IMR-90 (cell line): ENCODE data around the gene B4GALT1. TPM values are rescaled to one million over a fixed set of nuclear protein-coding genes. Genes with fewer than 3 reads are reported as not detected.

Experiments
- ATAC-seq: fragments of 200-7000 bp; cut with Tn5 transposase; 2 replicates; pipeline ENCODE4 v1.9.1; 2020; ENCODE audit warnings: low read depth, mild to moderate bottlenecking, moderate library complexity
- BruUV-seq: library from RNA; stranded (reverse); fragments of 400-500 nt; replicated peaks from 2 replicates; lab custom pipeline; 2021; lab: Mats Ljungman, UMichigan
- CTCF ChIA-PET: fragments of 300-600 bp; formaldehyde crosslinking; extraction: SDS; loops from one replicate; lab custom pipeline; 2021; ENCODE audit warnings: antibody characterized with exemption; lab: Yijun Ruan, JAX
- POLR2A ChIA-PET: fragments of 300-600 bp; sonication (Branson Sonifier 250); formaldehyde crosslinking; loops from one replicate; lab custom pipeline; 2022; ENCODE audit warnings: antibody characterized with exemption; ENCODE audit not compliant: unreplicated experiment; lab: Charles Lee
- DNase-seq: peaks from one replicate; pipeline ENCODE4 v3.0.0; 2013
- H2AFZ ChIP-seq: replicated peaks from 2 replicates; pipeline ENCODE3; 2013; ENCODE audit warnings: low read length, mild to moderate bottlenecking; ENCODE audit not compliant: poor library complexity
- H2AK5ac ChIP-seq: 2 replicates; pipeline ENCODE4 v1.6.1; 2013; ENCODE audit warnings: low read depth, low read length, inconsistent platforms
- H2AK9ac ChIP-seq: replicated peaks from 2 replicates; pipeline ENCODE3; 2013; ENCODE audit warnings: mild to moderate bottlenecking, low read depth, low read length, moderate library complexity; ENCODE audit not compliant: poor library complexity
- H2BK120ac ChIP-seq: 2 replicates; pipeline ENCODE4 v1.6.1; 2013; ENCODE audit warnings: low read depth, low read length, inconsistent platforms
- H2BK15ac ChIP-seq: 3 replicates; pipeline ENCODE4 v1.6.1; 2013; ENCODE audit warnings: low read depth, low read length, inconsistent platforms
- H2BK20ac ChIP-seq: 2 replicates; pipeline ENCODE4 v1.6.1; 2013; ENCODE audit warnings: low read depth, mild to moderate bottlenecking, inconsistent platforms, low read length, moderate library complexity
- H2BK5ac ChIP-seq: 2 replicates; pipeline ENCODE4 v1.6.1; 2013; ENCODE audit warnings: mild to moderate bottlenecking, low read depth, low read length, inconsistent platforms; ENCODE audit not compliant: poor library complexity, severe bottlenecking
- H3K14ac ChIP-seq: replicated peaks from 2 replicates; pipeline ENCODE4 v1.6.1; 2013; ENCODE audit warnings: low read depth, low read length, inconsistent platforms
- H3K18ac ChIP-seq: 2 replicates; pipeline ENCODE4 v1.6.1; 2013; ENCODE audit warnings: low read depth, low read length, control low read depth
- H3K23ac ChIP-seq: 2 replicates; pipeline ENCODE4 v1.6.1; 2013; ENCODE audit warnings: low read depth, low read length, inconsistent platforms
- H3K27ac ChIP-seq: 2 replicates; pipeline ENCODE4 v1.5.1; 2013; ENCODE audit warnings: mild to moderate bottlenecking, control low read depth, low read length; ENCODE audit not compliant: insufficient read depth
- H3K27me3 ChIP-seq: 2 replicates; pipeline ENCODE4 v1.6.1; 2013; ENCODE audit warnings: low read length; ENCODE audit not compliant: control insufficient read depth, insufficient read depth
- H3K36me3 ChIP-seq: 2 replicates; pipeline ENCODE4 v1.6.1; 2013; ENCODE audit warnings: low read length, mixed read lengths; ENCODE audit not compliant: control insufficient read depth, insufficient read depth
- H3K4ac ChIP-seq: 2 replicates; pipeline ENCODE4 v1.6.1; 2013; ENCODE audit warnings: low read depth, low read length, inconsistent platforms
- H3K4me1 ChIP-seq: 2 replicates; pipeline ENCODE4 v1.6.1; 2013; ENCODE audit warnings: low read length, mixed read lengths; ENCODE audit not compliant: control insufficient read depth, insufficient read depth
- H3K4me2 ChIP-seq: 2 replicates; pipeline ENCODE4 v1.6.1; 2013; ENCODE audit warnings: low read depth, mild to moderate bottlenecking, control low read depth, low read length, moderate library complexity
- H3K4me3 ChIP-seq: 2 replicates; pipeline ENCODE4 v1.5.1; 2013; ENCODE audit warnings: low read depth, mild to moderate bottlenecking, control low read depth, low read length, moderate library complexity; ENCODE audit not compliant: insufficient read depth
- H3K56ac ChIP-seq: 2 replicates; pipeline ENCODE4 v1.6.1; 2013; ENCODE audit warnings: low read length, inconsistent platforms; ENCODE audit not compliant: insufficient read depth; ENCODE audit errors: extremely low read depth
- H3K79me1 ChIP-seq, 2 experiments: 2 replicates each; pipeline ENCODE4 v1.6.1; 2013; ENCODE audit warnings: low read length in 2 of 2, inconsistent platforms in 1 of 2, low read depth in 1 of 2
- H3K9ac ChIP-seq: 2 replicates; pipeline ENCODE4 v1.6.1; 2013; ENCODE audit warnings: low read depth, low read length, control low read depth
- H3K9me1 ChIP-seq: 2 replicates; pipeline ENCODE4 v1.6.1; 2013; ENCODE audit warnings: low read length, inconsistent platforms; ENCODE audit not compliant: insufficient read depth
- H3K9me3 ChIP-seq: 2 replicates; pipeline ENCODE4 v1.6.1; 2013; ENCODE audit warnings: low read length; ENCODE audit not compliant: control insufficient read depth, insufficient read depth
- H4K20me1 ChIP-seq: 2 replicates; pipeline ENCODE4 v1.6.1; 2013; ENCODE audit warnings: low read length, inconsistent platforms; ENCODE audit not compliant: insufficient read depth
- H4K5ac ChIP-seq: 2 replicates; pipeline ENCODE4 v1.6.1; 2013; ENCODE audit warnings: mild to moderate bottlenecking, low read depth, low read length, control low read depth
- H4K8ac ChIP-seq, 2 experiments: 2 replicates each; pipeline ENCODE4 v1.6.1; 2013; ENCODE audit warnings: low read depth in 2 of 2, low read length in 2 of 2, control low read depth in 1 of 2, inconsistent platforms in 1 of 2
- H4K91ac ChIP-seq: 2 replicates; pipeline ENCODE4 v1.6.1; 2013; ENCODE audit warnings: low read depth, low read length, inconsistent platforms; ENCODE audit not compliant: insufficient read depth
- BHLHE40 ChIP-seq: fragments of 150-350 bp; IDR thresholded peaks from 2 replicates; pipeline ENCODE4 v1.6.1; 2016; ENCODE audit warnings: mild to moderate bottlenecking, low read depth, low read length
- CEBPB ChIP-seq: IDR thresholded peaks from 2 replicates; pipeline ENCODE4 v1.6.1; 2012; ENCODE audit warnings: low read depth, low read length, improper control_type of control experiment
- POLR2A ChIP-seq: IDR thresholded peaks from 2 replicates; pipeline ENCODE4 v1.6.1; 2012; ENCODE audit warnings: mild to moderate bottlenecking, low read depth, low read length
- SMC3 ChIP-seq: fragments of 150-350 bp; IDR thresholded peaks from 2 replicates; pipeline ENCODE4 v1.6.1; 2016; ENCODE audit warnings: low read depth, mild to moderate bottlenecking, antibody characterized with exemption, low read length, moderate library complexity
- WGBS, 2 experiments: methylation state at CpG; one replicate each; pipeline versions ENCODE4 v1.1.5 to v1.1.7; 2013; ENCODE audit warnings: missing lambda C conversion rate in 2 of 2; ENCODE audit not compliant: insufficient read length in 1 of 2; ENCODE audit errors: extremely low coverage in 2 of 2; 5-methylcytosine and 5-hydroxymethylcytosine counted together
- dilution Hi-C: fragments of 300-500 bp; cut with HindIII; formaldehyde crosslinking; loops from one replicate; pipeline ENCODE4 v1.14.3; 2018; ENCODE audit warnings: low sequenced_read_pairs; ENCODE audit not compliant: unreplicated experiment
- in situ Hi-C: fragments of 300-500 bp; cut with MboI; formaldehyde crosslinking; loops from 3 replicates; pipeline ENCODE4 v1.14.3; 2019; ENCODE audit warnings: low sequenced_read_pairs, inconsistent platforms, mixed read lengths
- intact Hi-C: fragments of 100-400 bp; cut with micrococcal nuclease; formaldehyde crosslinking; loops from 2 replicates; pipeline ENCODE4 v1.10.0; 2022
- polyA plus RNA-seq, 3 experiments: library from polyadenylated mRNA; depleted of rRNA; stranded (reverse); fragments of >200 nt; gene quantifications; 2 replicates each; pipeline ENCODE4 v1.2.3, GENCODE V29; 2012; ENCODE audit warnings: low replicate concordance in 1 of 3
- total RNA-seq: library from RNA; depleted of rRNA; stranded (reverse); fragments of >200 nt; gene quantifications from 2 replicates; pipeline ENCODE4 v1.2.3, GENCODE V29; 2012

B4GALT1 gene
- total and polyA plus RNA-seq, 2 of the 4 experiments (the other 2 are of a cell fraction): 8.8 to 37.8 TPM

DNA sequence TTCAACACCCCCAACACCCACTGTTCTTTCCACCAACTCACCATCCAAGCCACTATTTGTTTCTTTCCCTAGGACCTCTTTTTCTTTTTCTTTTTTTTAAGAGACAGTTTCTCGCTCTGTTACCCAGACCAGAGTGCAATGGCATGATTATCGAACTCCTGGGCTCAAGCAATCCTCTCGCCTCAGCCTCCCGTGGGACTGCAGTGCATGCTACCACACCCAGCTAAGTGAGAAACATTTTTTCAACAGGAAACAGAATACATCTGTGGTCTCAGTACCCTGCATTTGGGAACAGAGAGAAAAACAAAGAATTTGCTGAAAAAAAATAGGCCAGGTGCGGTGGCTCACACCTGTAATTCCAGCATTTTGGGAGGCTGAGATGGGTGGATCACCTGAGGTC lies 24.6 kb downstream of the B4GALT1 start:
- Histone ChIP-seq H3K4me1 (peaks cover 27% of the 10 kb centered on the region), H3K4me3 (no peak overlapping the region), H3K4ac (no peak overlapping the region), H2AK5ac (no peak overlapping the region), H2BK120ac (no peak overlapping the region), H3K23ac (no peak overlapping the region), H4K91ac (no peak overlapping the region), H3K27me3 (no peaks in the 10 kb centered on the region), H3K9me1 (peaks cover 46% of the 10 kb centered on the region), H3K27ac (no peak overlapping the region), H3K9me3 (no peaks in the 10 kb centered on the region), H4K5ac (no peak overlapping the region), H2BK20ac (no peak overlapping the region), H3K9ac (no peak overlapping the region), H3K4me2 (no peak overlapping the region), H2AK9ac (no peak overlapping the region), H3K18ac (no peak overlapping the region), H3K56ac (no peak overlapping the region), H4K20me1 (peaks cover 60% of the 10 kb centered on the region), H3K36me3 (no peaks in the 10 kb centered on the region), H2AFZ (no peak overlapping the region), H2BK5ac (no peak overlapping the region), H2BK15ac (no peak overlapping the region), H4K8ac (no peak overlapping the region), H3K14ac (no peak overlapping the region), H3K79me1 (peaks cover 38 to 89% of the 10 kb centered on the region in 2 experiments)
- 88% methylated on average over 4 of the region's 5 CpGs; no CpG with 5 or more reads in 1 of the 2 experiments for WGBS, 2 experiments
- in situ Hi-C loops (no loop called here), intact Hi-C loops (no loop called here), dilution Hi-C loops (no loop called here)
- DNase-seq (no peak), ATAC-seq (no peak)
- CTCF ChIA-PET: interaction anchor here (0.5 kb wide), 1 partner anchor 173 kb away, joined by 5 read pairs; no protein-coding TSS in a partner anchor
- no peak for TF ChIP-seq POLR2A
- no peak for TF ChIP-seq SMC3
- no peak for TF ChIP-seq CEBPB
- no peak for TF ChIP-seq BHLHE40
- POLR2A ChIA-PET: no interaction called here
- no TSS peak for BruUV-seq
